Stomach smooth muscle (tissue), 2 donors: ENCODE measurements around the gene IL22.

Source experiments
- H3K27ac ChIP-seq: one replicate; pipeline ENCODE4 v1.7.0; 2013; ENCODE audit warnings: mild to moderate bottlenecking, low read length, inconsistent platforms
- H3K27me3 ChIP-seq, 2 donors: one replicate each; pipeline ENCODE4 v1.7.0; 2013; ENCODE audit warnings: low read length in 2 of 2; ENCODE audit not compliant: insufficient read depth in 2 of 2, control insufficient read depth in 1 of 2
- H3K36me3 ChIP-seq, 2 donors: one replicate each; pipeline ENCODE4 v1.7.0; 2013; ENCODE audit warnings: low read length in 2 of 2; ENCODE audit not compliant: control insufficient read depth in 2 of 2, insufficient read depth in 2 of 2
- H3K4me1 ChIP-seq: one replicate; pipeline ENCODE4 v1.7.0; 2013; ENCODE audit warnings: low read length; ENCODE audit not compliant: control insufficient read depth, insufficient read depth
- H3K4me3 ChIP-seq, 2 donors: one replicate each; pipeline ENCODE4 v1.7.0; 2013; ENCODE audit warnings: low read length in 2 of 2
- H3K9ac ChIP-seq, 2 donors: one replicate each; pipeline ENCODE4 v1.7.0; 2013; ENCODE audit warnings: low read length in 2 of 2, mild to moderate bottlenecking in 1 of 2
- H3K9me3 ChIP-seq, 2 donors: one replicate each; pipeline ENCODE4 v1.7.0; 2013; ENCODE audit warnings: low read length in 2 of 2; ENCODE audit not compliant: control insufficient read depth in 2 of 2
- donor health status: healthy.
- donor health status: Pancreatic carcinoma.

Gene IL22

GRCh38 chr12:68242777-68243176, 10.6 kb downstream of the IL22 start:
- H3K4me3 ChIP-seq, result no peak overlapping the region
- H3K4me1 ChIP-seq, result peaks cover 19% of the 10 kb centered on the region
- no peaks in the 10 kb centered on the region for H3K27me3 ChIP-seq
- H3K27ac ChIP-seq, result no peak overlapping the region
- no peaks in the 10 kb centered on the region for H3K9me3 ChIP-seq
- H3K36me3 ChIP-seq, result no peaks in the 10 kb centered on the region
- H3K9ac ChIP-seq, result no peak overlapping the region

- no peaks in the 10 kb centered on the region for H3K9me3 ChIP-seq
- peak overlapping the region; percentile 41 for H3K27ac ChIP-seq
- peaks cover 23% of the 10 kb centered on the region for H3K4me1 ChIP-seq
- peak overlapping the region; percentile 13 to 47 for H3K9ac ChIP-seq
- H3K27me3 ChIP-seq, result no peaks in the 10 kb centered on the region
- H3K36me3 ChIP-seq, result no peaks in the 10 kb centered on the region
- peak overlapping the region; percentile 49 to 55 for H3K4me3 ChIP-seq
Measured at GRCh38 chr12:68240975-68241374, 12.4 kb downstream of the IL22 start.

- H3K9me3 ChIP-seq, result no peaks in the 10 kb centered on the region
- H3K36me3 ChIP-seq, result no peaks in the 10 kb centered on the region
- H3K4me3 ChIP-seq, result no peak overlapping the region
- no peak overlapping the region for H3K27ac ChIP-seq
- H3K9ac ChIP-seq, result no peak overlapping the region
- no peaks in the 10 kb centered on the region for H3K27me3 ChIP-seq
- peaks cover 23% of the 10 kb centered on the region for H3K4me1 ChIP-seq
Measured at GRCh38 chr12:68240079-68240478, 13.3 kb downstream of the IL22 start.

- Histone ChIP-seq H3K4me3 (no peak overlapping the region), H3K4me1 (peaks cover 23% of the 10 kb centered on the region), H3K9me3 (no peaks in the 10 kb centered on the region), H3K27ac (no peak overlapping the region), H3K9ac (no peak overlapping the region), H3K27me3 (no peaks in the 10 kb centered on the region), H3K36me3 (no peaks in the 10 kb centered on the region)
Measured at GRCh38 chr12:68239309-68239982, 14.0 kb downstream of the IL22 start.

- Histone ChIP-seq H3K4me3 (peak overlapping the region; percentile 60 to 72), H3K9ac (no peak overlapping the region), H3K4me1 (peaks cover 23% of the 10 kb centered on the region), H3K36me3 (no peaks in the 10 kb centered on the region), H3K27ac (peak overlapping the region; percentile 69), H3K27me3 (no peaks in the 10 kb centered on the region), H3K9me3 (no peaks in the 10 kb centered on the region)
Measured at GRCh38 chr12:68237619-68238018, 15.8 kb downstream of the IL22 start.

GRCh38 chr12:68237078-68237477, 16.3 kb downstream of the IL22 start:
- peak overlapping the region in 1 of 2 donors; percentile 25 for H3K9ac ChIP-seq
- H3K4me3 ChIP-seq, result peak overlapping the region; percentile 60 to 72
- peak overlapping the region; percentile 69 for H3K27ac ChIP-seq
- H3K4me1 ChIP-seq, result peaks cover 23% of the 10 kb centered on the region
- H3K9me3 ChIP-seq, result no peaks in the 10 kb centered on the region
- H3K36me3 ChIP-seq, result no peaks in the 10 kb centered on the region
- H3K27me3 ChIP-seq, result no peaks in the 10 kb centered on the region

- Histone ChIP-seq H3K36me3 (no peaks in the 10 kb centered on the region), H3K9me3 (no peaks in the 10 kb centered on the region), H3K4me1 (peaks cover 23% of the 10 kb centered on the region), H3K9ac (peak overlapping the region; percentile 25 to 60), H3K27me3 (no peaks in the 10 kb centered on the region), H3K4me3 (peak overlapping the region; percentile 60 to 72), H3K27ac (peak overlapping the region; percentile 69)
Measured at GRCh38 chr12:68236421-68237059, 16.9 kb downstream of the IL22 start.

- no peaks in the 10 kb centered on the region for H3K9me3 ChIP-seq
- H3K4me3 ChIP-seq, result no peak overlapping the region
- H3K9ac ChIP-seq, result no peak overlapping the region
Measured at GRCh38 chr12:68235576-68235975, 17.8 kb downstream of the IL22 start.

GRCh38 chr12:68234140-68234539, 19.3 kb downstream of the IL22 start:
- Histone ChIP-seq H3K4me3 (no peak overlapping the region), H3K9me3 (no peaks in the 10 kb centered on the region), H3K4me1 (peaks cover 15% of the 10 kb centered on the region), H3K27ac (no peak overlapping the region), H3K27me3 (no peaks in the 10 kb centered on the region), H3K9ac (no peak overlapping the region), H3K36me3 (no peaks in the 10 kb centered on the region)

More at GRCh38 chr12:68235576-68235975, 17.8 kb downstream of the IL22 start:
- Histone ChIP-seq H3K4me1 (peaks cover 19% of the 10 kb centered on the region), H3K36me3 (no peaks in the 10 kb centered on the region), H3K27ac (no peak overlapping the region), H3K27me3 (no peaks in the 10 kb centered on the region)

GRCh38 chr12:68233498-68233897, 19.9 kb downstream of the IL22 start:
- H3K4me3 ChIP-seq, result no peak overlapping the region
- H3K27me3 ChIP-seq, result no peaks in the 10 kb centered on the region
- H3K9me3 ChIP-seq, result no peaks in the 10 kb centered on the region
- H3K36me3 ChIP-seq, result no peaks in the 10 kb centered on the region
- H3K27ac ChIP-seq, result no peak overlapping the region
- H3K9ac ChIP-seq, result no peak overlapping the region
- peaks cover 15% of the 10 kb centered on the region for H3K4me1 ChIP-seq

GRCh38 chr12:68231691-68232090, 21.7 kb downstream of the IL22 start:
- no peak overlapping the region for H3K27ac ChIP-seq
- no peaks in the 10 kb centered on the region for H3K9me3 ChIP-seq
- H3K9ac ChIP-seq, result no peak overlapping the region
- H3K36me3 ChIP-seq, result no peaks in the 10 kb centered on the region
- peaks cover under 1% of the 10 kb centered on the region for H3K4me1 ChIP-seq
- no peaks in the 10 kb centered on the region for H3K27me3 ChIP-seq
- H3K4me3 ChIP-seq, result no peak overlapping the region
